HepG2 (cell line): Measurements from ENCODE around the gene RIPK3. TPM values are rescaled to one million over a fixed set of nuclear protein-coding genes. Genes with fewer than 3 reads are reported as not detected.
A peak's percentile ranks its signal among the peaks of the same experiment; 100 is the strongest.

Experiments
- DNMT3B ChIP-seq: conservative IDR thresholded peaks from 2 replicates; pipeline ENCODE4 v1.6.1; 2016; ENCODE audit warnings: missing biosample characterization, control low read depth
- ELK4 ChIP-seq: sonication (generic); formaldehyde crosslinking; IDR thresholded peaks from 2 replicates; pipeline ENCODE4 v1.9.0; 2021; ENCODE audit warnings: missing genetic modification reagents, borderline replicate concordance
- EP300 ChIP-seq, 3 experiments: sonication (generic) in 1 of 3; formaldehyde crosslinking in 1 of 3; IDR thresholded peaks; 2 replicates each; pipeline versions ENCODE4 v1.5.1 to v1.6.1; 2011 to 2020; ENCODE audit warnings: low read depth in 2 of 3, low read length in 2 of 3, borderline replicate concordance in 1 of 3, improper control_type of control experiment in 1 of 3, mild to moderate bottlenecking in 1 of 3, missing genetic modification reagents in 1 of 3, moderate library complexity in 1 of 3
- FOXJ3 ChIP-seq: sonication (generic); formaldehyde crosslinking; IDR thresholded peaks from 2 replicates; pipeline ENCODE4 v1.4.0; 2020; ENCODE audit warnings: missing genetic modification reagents, mild to moderate bottlenecking, borderline replicate concordance
- FUBP1 ChIP-seq: sonication (generic); formaldehyde crosslinking; IDR thresholded peaks from 2 replicates; pipeline ENCODE4 v1.5.1; 2020; ENCODE audit warnings: missing genetic modification reagents, mild to moderate bottlenecking, borderline replicate concordance
- HNF1B ChIP-seq: sonication (generic); formaldehyde crosslinking; IDR thresholded peaks from 2 replicates; pipeline ENCODE4 v1.5.1; 2020; ENCODE audit warnings: mild to moderate bottlenecking, moderate library complexity, missing genetic modification reagents
- HOMEZ ChIP-seq: IDR thresholded peaks from 2 replicates; pipeline ENCODE4 v1.6.1; 2016; ENCODE audit warnings: low read depth
- KLF9 ChIP-seq: IDR thresholded peaks from 2 replicates; pipeline ENCODE4 v1.6.1; 2016; ENCODE audit warnings: low read depth
- KMT2B ChIP-seq: IDR thresholded peaks from 2 replicates; pipeline ENCODE4 v1.6.1; 2016; ENCODE audit warnings: missing genetic modification reagents, missing compliant biosample characterization
- NR2C2 ChIP-seq: sonication (generic); formaldehyde crosslinking; IDR thresholded peaks from 2 replicates; pipeline ENCODE4 v1.4.0; 2020; ENCODE audit warnings: missing genetic modification reagents, mild to moderate bottlenecking, moderate library complexity, borderline replicate concordance
- RFX1 ChIP-seq: fragments of 450-650 bp; IDR thresholded peaks from 2 replicates; pipeline ENCODE4 v1.6.1; 2017
- SSRP1 ChIP-seq: IDR thresholded peaks from 2 replicates; pipeline ENCODE4 v1.6.1; 2016; ENCODE audit warnings: control low read depth
- STAG1 ChIP-seq: sonication (generic); formaldehyde crosslinking; IDR thresholded peaks from 2 replicates; pipeline ENCODE4 v1.4.0; 2020; ENCODE audit warnings: missing genetic modification reagents
- TCF7 ChIP-seq: sonication (generic); IDR thresholded peaks from 2 replicates; pipeline ENCODE4 v1.6.1; 2016; ENCODE audit warnings: antibody characterized with exemption, low read depth
- TFDP1 ChIP-seq: IDR thresholded peaks from 2 replicates; pipeline ENCODE4 v1.6.1; 2016; ENCODE audit warnings: missing compliant biosample characterization, missing genetic modification reagents, borderline replicate concordance
- ZNF24 ChIP-seq: fragments of 450-650 bp; IDR thresholded peaks from 2 replicates; pipeline ENCODE4 v1.6.1; 2017; ENCODE audit warnings: antibody characterized with exemption, mild to moderate bottlenecking
- ZNF546 ChIP-seq: sonication (generic); formaldehyde crosslinking; conservative IDR thresholded peaks from 2 replicates; pipeline ENCODE4 v1.8.1; 2023; ENCODE audit warnings: mild to moderate bottlenecking, missing genetic modification reagents
- polyA plus RNA-seq, 8 experiments: library from polyadenylated mRNA; depleted of rRNA in 3 of 8; stranded (reverse) in 7 of 8; unstranded in 1 of 8; fragments of >200 nt; fragmentation: Illumina TruSeq in 4 of 8; extraction: Trizol in 4 of 8; gene quantifications; 2 replicates each; pipeline versions ENCODE4 v1.2.1 to v1.2.3, GENCODE V29; 2011 to 2016; ENCODE audit warnings: low read depth in 4 of 8, missing spikeins in 1 of 8, mixed read lengths in 1 of 8; ENCODE audit not compliant: insufficient read depth in 1 of 8
- total RNA-seq, 5 experiments: library from RNA; depleted of rRNA; stranded (reverse); fragments of >200 nt; fragmentation: Illumina TruSeq; extraction: Trizol; gene quantifications; 2 replicates each; pipeline ENCODE4 v1.2.3, GENCODE V29; 2016; ENCODE audit warnings: low read depth in 1 of 5

RIPK3 gene
- total and polyA plus RNA-seq, 2 of the 13 experiments (the other 11 are each of a cell fraction or from before 2014, with no cell fraction given), result not detected

- TF ChIP-seq NR2C2 (CRISPR knock-in tag) (no peak; the same call in 1 of the 2 replicates), TFDP1 (peak; percentile 48; the same call in 1 of the 2 replicates), DNMT3B (no peak; the same call in 1 of the 2 replicates), ZNF546 (CRISPR knock-in tag) (0 out of 2 replicates have a peak, but pooled peaks have one; percentile 45), HNF1B (CRISPR knock-in tag) (no peak), HOMEZ (CRISPR knock-in tag) (peak; percentile 48; the same call in 1 of the 2 replicates), RFX1 (no peak), FOXJ3 (no peak), FUBP1 (CRISPR knock-in tag) (peak; percentile 73; the same call in 1 of the 2 replicates), STAG1 (CRISPR knock-in tag) (peak; percentile 74), ELK4 (CRISPR knock-in tag) (no peak), KMT2B (no peak; the same call in 1 of the 2 replicates), EP300 (IDR thresholded peaks at IDR 0.05; ENCODE audit: low read depth in 2 of 2, low read length in 2 of 2) (no peak), EP300 (CRISPR knock-in tag; IDR thresholded peaks at IDR 0.05; ENCODE audit: borderline replicate concordance) (no peak), ZNF24 (no peak), SSRP1 (CRISPR knock-in tag) (no peak), TCF7 (no peak), KLF9 (CRISPR knock-in tag) (0 out of 2 replicates have a peak, but pooled peaks have one; percentile 26)
Measured at GRCh38 chr14:24297190-24297964, 42.4 kb downstream of the RIPK3 start (continued).
